DMS114 treated with DMSO at 0.1 percent for 48 hours (cell line): Measurements from ENCODE around the gene CCR2.
"Not testable (repeated sequence)": the region's sequence is repeated elsewhere in the genome, so short reads cannot be mapped to it uniquely, and the experiment has no call there.

Experiments
- DNase-seq: peaks from one replicate; lab custom pipeline; 2025; ENCODE audit not compliant: unreplicated experiment; lab: John Stamatoyannopoulos, UW

Gene CCR2

GRCh38 chr3:46400846-46401245 lies 46.9 kb downstream of the CCR2 start:
- DNase-seq = no peak

DNA sequence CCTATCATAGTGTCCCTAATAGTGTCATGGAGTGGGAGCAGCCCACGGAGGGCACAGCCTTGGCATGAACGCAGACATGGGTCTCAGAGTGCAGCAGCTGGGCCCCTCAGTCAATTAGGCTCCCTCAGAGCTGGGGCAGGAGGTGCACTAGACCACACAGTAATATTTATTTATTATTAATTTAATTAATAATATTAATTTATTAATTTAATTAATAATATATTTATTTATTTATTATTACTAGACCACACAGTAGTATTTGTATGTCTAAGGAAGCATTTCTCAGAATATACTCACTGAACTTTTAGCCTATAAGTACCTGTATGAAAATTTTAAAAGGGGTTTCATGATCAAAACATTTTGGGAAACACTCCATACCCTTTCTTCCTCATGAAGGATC lies 47.7 kb downstream of the CCR2 start:
- no peak for DNase-seq

DNA sequence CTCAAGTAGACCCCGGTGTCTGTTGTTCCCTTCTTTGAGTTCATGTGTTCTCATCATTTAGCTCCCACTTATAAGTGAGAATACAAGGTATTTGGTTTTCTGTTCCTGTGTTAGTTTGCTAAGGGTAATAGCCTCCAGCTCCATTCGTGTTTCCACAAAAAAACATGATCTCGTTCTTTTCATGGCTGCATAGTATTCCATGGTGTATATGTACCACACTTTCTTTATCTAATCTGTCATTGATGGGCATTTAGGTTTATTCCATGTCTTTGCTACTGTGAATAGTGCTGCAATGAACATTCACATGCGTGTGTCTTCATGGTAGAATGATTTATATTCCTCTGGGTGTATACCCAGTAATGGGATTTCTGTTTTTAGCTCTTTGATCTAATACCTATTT lies 49.0 kb downstream of the CCR2 start:
- DNase-seq = not testable (repeated sequence)

GRCh38 chr3:46405301-46406019 lies 51.5 kb downstream of the CCR2 start:
- no peak for DNase-seq

DNA sequence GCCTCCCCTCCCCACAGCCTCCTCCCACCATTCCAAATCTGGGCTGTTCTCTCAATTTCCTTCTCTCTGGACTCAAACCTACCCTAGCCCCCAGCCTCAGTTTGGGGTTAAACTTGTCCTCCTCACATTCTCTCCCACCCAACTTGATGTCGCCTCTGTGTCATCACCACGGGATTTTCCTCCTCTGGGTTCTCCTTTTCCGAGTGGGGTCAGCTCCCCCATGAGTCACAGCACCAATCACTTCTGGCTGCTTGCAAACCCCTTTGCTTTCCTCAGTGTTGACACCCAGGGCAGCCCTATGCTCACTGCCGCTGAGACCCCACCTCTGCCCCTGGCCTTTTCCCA lies 52.5 kb downstream of the CCR2 start:
- no peak for DNase-seq

DNA sequence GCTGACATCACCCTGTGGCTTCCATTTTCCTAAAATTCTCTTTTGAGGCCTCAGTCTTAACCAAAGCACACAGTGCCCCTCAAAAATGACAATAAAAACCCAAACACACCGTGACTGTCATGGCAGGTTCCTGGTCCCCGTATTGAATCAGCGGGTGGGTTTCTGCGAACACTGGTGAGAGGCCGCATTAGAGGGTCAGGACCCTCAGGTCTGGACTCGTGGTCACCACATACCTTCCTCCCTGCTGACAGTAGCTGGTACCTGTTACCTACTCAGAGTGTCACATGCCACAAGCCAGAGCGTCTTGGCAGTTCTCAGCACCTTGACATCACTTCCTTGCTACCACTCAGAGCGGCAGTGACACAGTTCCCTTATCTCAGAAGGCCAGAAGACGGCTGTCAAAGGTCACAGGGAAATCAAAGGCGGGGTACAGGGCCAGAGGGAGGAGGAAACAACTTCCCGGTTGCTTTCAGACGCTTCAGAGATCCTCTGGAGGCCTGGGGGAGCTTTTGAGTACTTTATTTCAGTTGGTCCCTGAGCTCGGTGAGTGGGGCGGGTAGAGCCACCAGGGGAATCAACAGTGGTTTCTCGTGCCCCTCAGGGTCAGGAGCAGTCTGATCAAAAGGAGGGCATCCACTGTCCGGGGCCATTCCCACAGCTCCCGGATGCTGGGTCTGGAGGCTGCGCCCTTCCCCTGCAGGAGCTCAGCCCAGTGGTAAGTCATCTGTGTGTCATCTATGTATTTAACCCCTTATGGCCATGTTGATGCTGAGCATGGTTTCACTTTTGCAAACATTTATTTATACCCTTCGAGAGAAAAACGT lies 53.1 kb downstream of the CCR2 start, which contains the start of the genes CCR5AS and CCRL2:
CCR5AS (minus strand) TSS at position 279 of the 824 bp plus-strand sequence.
CCRL2 (plus strand) TSS at position 472 of the 824 bp plus-strand sequence. CDS start 821 bp downstream, outside the sequence.
- no peak for DNase-seq

- DNase-seq = no peak
These were observed 54.1 kb downstream of the CCR2 start for GRCh38 chr3:46407970-46408369.

GRCh38 chr3:46408853-46409252 lies 54.9 kb downstream of the CCR2 start:
- no peak for DNase-seq

GRCh38 chr3:46409739-46410489 lies 56.0 kb downstream of the CCR2 start:
- DNase-seq = no peak
